WI38 (cell line): ENCODE measurements around the gene NBPF3.

ENCODE experiments used
- H3K4me3 ChIP-seq: 2 replicates; pipeline ENCODE4 v1.5.1; 2011; ENCODE audit warnings: low read depth, mild to moderate bottlenecking, control low read depth, low read length
- TF ChIP-seq, protein P1 (sequence below): IDR thresholded peaks from 2 replicates; pipeline ENCODE4 v1.5.1; 2012; ENCODE audit warnings: low read depth, mild to moderate bottlenecking, control low read depth, low read length

The NBPF3 gene

DNA sequence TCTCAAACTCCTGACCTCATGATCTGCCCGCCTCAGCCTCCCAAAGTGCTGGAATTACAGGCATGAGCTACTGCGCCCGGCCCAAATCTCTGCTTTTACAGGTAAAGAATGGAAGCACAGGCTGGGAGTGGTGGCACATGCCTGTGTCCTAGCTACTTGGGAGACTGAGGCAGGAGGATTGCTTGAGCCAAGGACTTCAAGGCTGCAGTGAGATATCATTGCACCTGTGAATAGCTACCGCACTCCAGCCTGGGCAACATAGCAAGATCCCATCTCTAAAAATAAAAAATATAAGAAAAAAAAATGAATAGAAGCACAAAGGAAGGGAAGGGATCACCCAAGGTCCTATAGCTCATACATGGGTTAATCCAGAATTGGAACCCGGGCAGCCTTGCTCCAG, 84.3 kb downstream of the NBPF3 start:
- TF ChIP-seq, protein P1, sequence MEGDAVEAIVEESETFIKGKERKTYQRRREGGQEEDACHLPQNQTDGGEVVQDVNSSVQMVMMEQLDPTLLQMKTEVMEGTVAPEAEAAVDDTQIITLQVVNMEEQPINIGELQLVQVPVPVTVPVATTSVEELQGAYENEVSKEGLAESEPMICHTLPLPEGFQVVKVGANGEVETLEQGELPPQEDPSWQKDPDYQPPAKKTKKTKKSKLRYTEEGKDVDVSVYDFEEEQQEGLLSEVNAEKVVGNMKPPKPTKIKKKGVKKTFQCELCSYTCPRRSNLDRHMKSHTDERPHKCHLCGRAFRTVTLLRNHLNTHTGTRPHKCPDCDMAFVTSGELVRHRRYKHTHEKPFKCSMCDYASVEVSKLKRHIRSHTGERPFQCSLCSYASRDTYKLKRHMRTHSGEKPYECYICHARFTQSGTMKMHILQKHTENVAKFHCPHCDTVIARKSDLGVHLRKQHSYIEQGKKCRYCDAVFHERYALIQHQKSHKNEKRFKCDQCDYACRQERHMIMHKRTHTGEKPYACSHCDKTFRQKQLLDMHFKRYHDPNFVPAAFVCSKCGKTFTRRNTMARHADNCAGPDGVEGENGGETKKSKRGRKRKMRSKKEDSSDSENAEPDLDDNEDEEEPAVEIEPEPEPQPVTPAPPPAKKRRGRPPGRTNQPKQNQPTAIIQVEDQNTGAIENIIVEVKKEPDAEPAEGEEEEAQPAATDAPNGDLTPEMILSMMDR = no peak
- H3K4me3 ChIP-seq = no peak overlapping the region

DNA sequence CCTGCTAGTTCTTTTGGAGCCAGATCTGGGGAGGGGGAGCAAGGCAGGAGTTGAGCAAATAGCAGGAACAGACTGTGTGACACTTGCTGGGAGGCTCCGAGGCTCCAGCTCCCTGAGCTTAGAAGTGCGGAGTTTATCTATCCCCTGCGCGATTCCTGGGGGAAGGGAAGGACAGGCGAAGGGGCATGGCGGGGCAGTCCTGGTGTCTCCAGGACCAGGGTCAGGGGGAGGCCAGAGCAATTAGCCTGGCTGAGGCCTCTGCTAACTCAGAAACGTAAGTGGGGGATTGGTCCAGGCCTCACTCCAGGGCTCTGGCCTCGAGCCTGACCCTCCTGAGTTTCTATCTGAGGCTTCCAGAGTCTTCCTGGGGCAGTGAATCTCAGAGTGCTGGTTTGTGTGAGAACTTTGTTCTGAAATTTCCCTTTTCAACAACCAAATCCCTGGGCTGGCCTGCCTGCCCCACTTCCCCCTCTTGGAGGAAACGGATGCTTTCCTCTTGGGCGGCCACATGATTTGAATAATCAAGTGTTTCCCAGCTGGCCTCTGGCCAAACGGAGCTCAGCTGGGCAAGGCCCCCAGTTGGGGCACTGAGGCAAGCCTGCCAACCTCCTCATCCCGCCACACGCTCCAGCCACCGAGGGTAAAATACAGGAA, 84.9 kb downstream of the NBPF3 start:
- TF ChIP-seq, protein P1 = no peak
- no peak overlapping the region for H3K4me3 ChIP-seq

DNA sequence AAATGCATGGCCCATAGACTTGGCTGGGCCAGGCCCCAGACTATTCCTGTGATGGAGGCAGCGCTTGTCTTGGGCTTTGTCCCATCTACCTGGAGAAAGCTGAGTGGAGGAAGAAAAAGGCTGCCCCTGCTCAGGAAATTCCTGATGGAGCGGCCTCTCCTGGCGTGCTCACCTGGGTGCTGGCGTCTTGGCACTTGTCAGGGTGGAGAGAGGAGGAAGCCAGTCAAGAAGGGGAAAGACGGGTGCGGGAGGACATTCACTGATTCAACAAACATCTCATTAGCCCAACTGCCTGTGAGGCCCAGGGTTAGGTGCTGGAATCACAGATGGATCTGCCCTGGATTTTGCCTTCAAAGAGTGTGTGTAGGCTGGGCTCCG, 85.4 kb downstream of the NBPF3 start:
- TF ChIP-seq, protein P1 = no peak
- no peak overlapping the region for H3K4me3 ChIP-seq

DNA sequence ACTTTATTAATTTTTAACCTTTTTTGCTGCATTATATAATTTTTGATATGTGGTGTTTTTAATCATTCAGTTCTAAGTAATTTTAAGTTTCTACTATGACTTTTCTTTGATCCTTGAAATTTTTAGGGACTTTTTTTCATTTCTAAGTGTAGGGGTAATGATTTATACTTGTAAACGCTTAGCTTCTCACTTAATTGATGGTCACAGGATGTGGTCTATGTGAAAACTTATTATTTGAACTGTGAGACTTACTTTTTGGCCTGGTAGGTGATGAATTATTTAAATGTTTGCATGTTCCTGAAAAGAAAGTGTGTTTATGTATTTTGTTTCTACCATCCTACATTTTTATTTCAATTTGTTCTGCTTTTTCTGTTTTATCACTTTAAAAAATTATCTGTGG, 86.5 kb downstream of the NBPF3 start:
- TF ChIP-seq, protein P1 = no peak
- no peak overlapping the region for H3K4me3 ChIP-seq

DNA sequence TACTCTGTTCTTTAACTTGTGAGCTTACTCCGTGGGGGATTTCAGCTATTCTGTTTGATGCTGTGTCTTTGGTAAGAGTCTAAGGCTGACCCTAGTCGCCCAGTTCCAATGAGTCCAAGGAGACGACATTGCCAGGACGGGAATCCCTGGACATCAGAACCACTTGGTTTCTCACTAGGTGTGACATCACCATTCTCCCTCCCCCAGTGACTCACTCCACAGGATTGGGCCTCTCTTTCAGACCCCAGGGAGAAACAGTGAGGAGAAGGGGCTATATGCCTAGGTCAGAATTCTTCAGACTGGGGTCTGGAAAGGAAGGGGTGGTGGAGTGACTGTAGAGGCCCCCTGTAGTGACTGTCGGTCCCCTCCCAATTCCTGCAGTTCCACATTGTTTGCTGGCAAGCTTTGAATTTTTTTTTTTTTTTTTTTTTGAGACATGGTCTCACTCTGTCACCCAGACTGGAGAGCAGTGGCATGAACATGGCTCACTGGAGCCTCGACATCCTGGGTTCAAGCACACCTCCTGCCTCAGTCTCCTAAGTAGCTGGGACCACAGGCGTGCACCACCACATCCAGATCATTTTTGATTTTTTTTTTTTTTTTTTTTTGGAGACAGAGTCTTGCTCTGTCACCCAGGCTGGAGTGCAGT, 90.6 kb downstream of the NBPF3 start:
- H3K4me3 ChIP-seq = no peak overlapping the region
- TF ChIP-seq, protein P1 = no peak

DNA sequence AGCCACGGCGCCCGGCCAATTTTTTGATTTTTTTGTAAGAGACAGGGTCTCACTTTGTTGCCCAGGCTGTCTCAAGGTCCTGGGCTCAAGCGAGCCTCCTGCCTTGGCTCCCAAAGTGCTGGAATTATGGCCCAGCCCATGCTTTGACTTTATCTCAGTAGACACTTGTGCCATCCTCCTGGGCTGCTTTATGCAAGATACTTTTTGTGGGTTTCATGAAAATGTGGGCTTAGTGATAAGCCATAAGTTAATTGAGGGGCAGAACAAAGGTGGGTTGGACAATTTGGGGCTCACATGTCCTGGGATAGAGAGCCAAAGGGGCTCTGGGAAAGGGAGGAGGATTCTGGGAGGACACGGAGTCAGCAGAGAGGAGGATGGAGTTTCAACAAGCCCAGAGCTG, 91.3 kb downstream of the NBPF3 start:
- no peak overlapping the region for H3K4me3 ChIP-seq
- TF ChIP-seq, protein P1 = no peak

DNA sequence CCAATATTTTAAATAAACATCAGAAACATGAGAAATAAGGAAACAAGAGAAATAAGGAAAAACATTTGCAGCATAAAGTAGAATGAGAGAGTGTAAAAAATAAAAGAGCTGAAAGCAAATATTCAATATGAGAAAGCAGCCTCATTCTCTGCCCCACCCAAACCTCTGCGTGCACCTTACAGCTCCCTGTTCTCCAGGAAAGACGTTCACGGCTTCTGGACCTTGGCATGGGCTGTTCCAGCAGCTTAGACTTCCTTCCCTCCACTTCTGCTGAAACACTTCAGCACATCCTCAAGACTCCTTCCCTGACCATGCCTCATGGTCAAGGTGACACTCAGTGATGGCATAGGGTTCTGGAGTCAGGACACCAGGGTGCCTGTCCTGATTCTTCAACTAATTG, 92.6 kb downstream of the NBPF3 start:
- TF ChIP-seq, protein P1 = no peak
- H3K4me3 ChIP-seq = no peak overlapping the region
